ENCODE data around the gene PTPRK.

DNA sequence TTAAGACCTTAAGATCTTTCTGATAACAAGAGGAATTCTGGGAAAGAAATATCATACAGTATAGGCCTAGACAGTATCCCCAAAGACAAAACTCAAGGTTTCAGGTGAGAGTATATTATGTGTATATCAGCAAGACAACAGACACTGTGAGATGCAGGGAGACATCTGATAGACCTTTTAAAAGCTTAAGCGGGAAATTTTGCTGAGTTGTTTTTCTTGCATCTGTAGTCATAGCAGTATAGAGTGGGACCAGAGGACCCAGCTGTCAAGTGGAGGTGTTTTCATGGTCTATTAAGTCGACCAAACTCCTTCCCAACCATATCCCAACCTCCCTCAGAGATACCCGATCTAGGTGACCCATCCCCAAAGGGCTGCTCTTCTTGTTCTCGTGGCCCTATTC is 521.4 kb downstream of the PTPRK start:
- TF ChIP-seq TEAD4 (IDR thresholded peaks at IDR 0.05): no peak
- TF ChIP-seq EP300 (IDR thresholded peaks at IDR 0.05; ENCODE audit: borderline replicate concordance): no peak
- TF ChIP-seq, protein P1, sequence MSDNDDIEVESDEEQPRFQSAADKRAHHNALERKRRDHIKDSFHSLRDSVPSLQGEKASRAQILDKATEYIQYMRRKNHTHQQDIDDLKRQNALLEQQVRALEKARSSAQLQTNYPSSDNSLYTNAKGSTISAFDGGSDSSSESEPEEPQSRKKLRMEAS (IDR thresholded peaks at IDR 0.05): no peak
- no peak for TF ChIP-seq TAF1 (IDR thresholded peaks at IDR 0.05; ENCODE audit: low read depth)
- TF ChIP-seq YY1 (IDR thresholded peaks at IDR 0.05; ENCODE audit: low read depth): no peak
- no peak for TF ChIP-seq FOXM1 (IDR thresholded peaks at IDR 0.05; ENCODE audit: borderline replicate concordance, low read depth)
- TF ChIP-seq EGR1 (IDR thresholded peaks at IDR 0.05): no peak
- TF ChIP-seq, protein P2, sequence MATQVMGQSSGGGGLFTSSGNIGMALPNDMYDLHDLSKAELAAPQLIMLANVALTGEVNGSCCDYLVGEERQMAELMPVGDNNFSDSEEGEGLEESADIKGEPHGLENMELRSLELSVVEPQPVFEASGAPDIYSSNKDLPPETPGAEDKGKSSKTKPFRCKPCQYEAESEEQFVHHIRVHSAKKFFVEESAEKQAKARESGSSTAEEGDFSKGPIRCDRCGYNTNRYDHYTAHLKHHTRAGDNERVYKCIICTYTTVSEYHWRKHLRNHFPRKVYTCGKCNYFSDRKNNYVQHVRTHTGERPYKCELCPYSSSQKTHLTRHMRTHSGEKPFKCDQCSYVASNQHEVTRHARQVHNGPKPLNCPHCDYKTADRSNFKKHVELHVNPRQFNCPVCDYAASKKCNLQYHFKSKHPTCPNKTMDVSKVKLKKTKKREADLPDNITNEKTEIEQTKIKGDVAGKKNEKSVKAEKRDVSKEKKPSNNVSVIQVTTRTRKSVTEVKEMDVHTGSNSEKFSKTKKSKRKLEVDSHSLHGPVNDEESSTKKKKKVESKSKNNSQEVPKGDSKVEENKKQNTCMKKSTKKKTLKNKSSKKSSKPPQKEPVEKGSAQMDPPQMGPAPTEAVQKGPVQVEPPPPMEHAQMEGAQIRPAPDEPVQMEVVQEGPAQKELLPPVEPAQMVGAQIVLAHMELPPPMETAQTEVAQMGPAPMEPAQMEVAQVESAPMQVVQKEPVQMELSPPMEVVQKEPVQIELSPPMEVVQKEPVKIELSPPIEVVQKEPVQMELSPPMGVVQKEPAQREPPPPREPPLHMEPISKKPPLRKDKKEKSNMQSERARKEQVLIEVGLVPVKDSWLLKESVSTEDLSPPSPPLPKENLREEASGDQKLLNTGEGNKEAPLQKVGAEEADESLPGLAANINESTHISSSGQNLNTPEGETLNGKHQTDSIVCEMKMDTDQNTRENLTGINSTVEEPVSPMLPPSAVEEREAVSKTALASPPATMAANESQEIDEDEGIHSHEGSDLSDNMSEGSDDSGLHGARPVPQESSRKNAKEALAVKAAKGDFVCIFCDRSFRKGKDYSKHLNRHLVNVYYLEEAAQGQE (IDR thresholded peaks at IDR 0.05; ENCODE audit: low read depth): no peak

Measured in Ishikawa (cell line).